HG03175 (cell line): ENCODE results near the gene SHISAL1.

Experiments
- ATAC-seq: cut with Tn5 transposase; IDR thresholded peaks from one replicate; pipeline ENCODE4 v1.9.1; 2021; ENCODE audit warnings: mild to moderate bottlenecking, moderate library complexity; ENCODE audit not compliant: unreplicated experiment

SHISAL1 gene

GRCh38 chr22:44312766-44313165 is at the start of gene SHISAL1:
TSS of gene SHISAL1 (minus strand) at chr22:44312951. CDS start at chr22:44300945, 12,006 bp downstream.
- ATAC-seq, result no peak

- no peak for ATAC-seq
Observed at GRCh38 chr22:44361391-44362126, 48.8 kb upstream of the SHISAL1 start.

- no peak for ATAC-seq
Observed at GRCh38 chr22:44360668-44361381, 48.1 kb upstream of the SHISAL1 start.

GRCh38 chr22:44360306-44360667 is 47.5 kb upstream of the SHISAL1 start:
- no peak for ATAC-seq

GRCh38 chr22:44359496-44360110 is 46.9 kb upstream of the SHISAL1 start:
- ATAC-seq, result no peak

GRCh38 chr22:44358709-44359440 is 46.1 kb upstream of the SHISAL1 start:
- no peak for ATAC-seq

GRCh38 chr22:44357966-44358465 is 45.3 kb upstream of the SHISAL1 start:
- no peak for ATAC-seq

- no peak for ATAC-seq
Observed at GRCh38 chr22:44357296-44357965, 44.7 kb upstream of the SHISAL1 start.

- ATAC-seq, result no peak
Observed at GRCh38 chr22:44355716-44356070, 42.9 kb upstream of the SHISAL1 start.

- no peak for ATAC-seq
Observed at GRCh38 chr22:44354288-44354687, 41.5 kb upstream of the SHISAL1 start.

GRCh38 chr22:44353041-44353440 is 40.3 kb upstream of the SHISAL1 start:
- ATAC-seq, result no peak

- ATAC-seq, result no peak
Observed at GRCh38 chr22:44352378-44353035, 39.8 kb upstream of the SHISAL1 start.

GRCh38 chr22:44351685-44352377 is 39.1 kb upstream of the SHISAL1 start:
- no peak for ATAC-seq

GRCh38 chr22:44351037-44351436 is 38.3 kb upstream of the SHISAL1 start:
- no peak for ATAC-seq

GRCh38 chr22:44349594-44349993 is 36.8 kb upstream of the SHISAL1 start:
- no peak for ATAC-seq

- ATAC-seq, result no peak
Observed at GRCh38 chr22:44348971-44349560, 36.3 kb upstream of the SHISAL1 start.

GRCh38 chr22:44347549-44347948 is 34.8 kb upstream of the SHISAL1 start:
- no peak for ATAC-seq

GRCh38 chr22:44347080-44347479 is 34.3 kb upstream of the SHISAL1 start:
- ATAC-seq, result no peak

GRCh38 chr22:44345872-44346271 is 33.1 kb upstream of the SHISAL1 start:
- ATAC-seq, result no peak
